CD4-positive, alpha-beta T cell treated with Interleukin-17A for 4 hours (primary cell): ENCODE data around the gene IGSF11.

Source experiments
- DNase-seq: peaks from one replicate; pipeline ENCODE4 v3.0.0-alpha.2; 2020; ENCODE audit warnings: mixed read lengths

IGSF11 gene

DNA sequence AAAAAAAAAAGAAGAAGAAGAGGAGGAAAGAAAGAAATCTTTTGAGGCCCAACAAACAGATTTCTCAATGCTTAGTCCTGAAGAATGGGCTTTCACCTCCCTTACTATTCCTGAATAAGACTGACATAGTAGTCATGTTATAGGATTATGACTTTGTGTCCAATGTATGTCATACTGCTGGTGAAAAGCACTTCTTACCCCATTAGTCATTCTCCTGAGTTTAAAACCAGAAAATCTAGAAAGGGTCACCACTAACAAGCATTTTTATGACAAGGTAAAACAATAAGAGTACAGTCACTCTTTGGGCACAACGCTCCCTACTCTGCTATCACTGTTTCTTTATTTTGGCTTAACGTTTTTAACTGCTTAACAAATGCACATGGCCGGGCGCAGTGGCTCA lies 88.2 kb downstream of the IGSF11 start:
- no peak for DNase-seq

DNA sequence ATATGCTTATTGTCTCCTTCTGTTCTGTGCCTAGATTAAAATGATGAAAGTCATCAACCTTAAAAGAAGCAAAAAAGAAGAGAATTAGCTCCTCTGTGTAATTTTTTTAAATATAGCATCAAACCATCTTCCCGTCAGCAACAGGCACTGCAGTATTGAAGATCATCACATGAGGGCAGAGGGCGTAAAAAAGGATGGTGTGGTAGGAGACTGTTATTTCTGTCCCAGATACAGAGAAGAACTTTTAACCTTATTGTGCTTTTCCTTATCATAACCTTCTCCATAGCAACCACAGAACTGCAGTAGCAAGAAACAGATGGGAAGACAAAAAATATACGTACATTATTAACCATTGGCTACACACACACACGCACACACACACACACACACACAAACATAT lies 88.8 kb downstream of the IGSF11 start:
- DNase-seq, result no peak

DNA sequence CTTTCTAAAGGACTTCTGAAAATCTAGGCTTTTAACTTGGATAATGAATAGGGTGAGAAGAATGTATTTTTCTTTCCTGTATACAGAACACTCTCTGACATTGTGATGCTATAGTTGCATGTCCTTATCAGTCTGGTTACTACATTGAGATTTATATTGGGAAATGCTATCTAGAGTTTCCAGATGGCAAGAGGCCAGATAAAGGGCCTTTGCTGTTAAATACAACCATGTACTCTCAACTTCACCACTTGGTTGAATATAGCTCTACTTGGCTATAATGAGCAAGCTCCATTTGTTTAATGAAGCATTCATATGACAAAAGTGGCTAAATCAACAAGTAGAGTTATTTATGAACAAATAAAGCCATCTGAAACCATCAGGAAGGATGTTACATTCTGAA lies 91.0 kb downstream of the IGSF11 start:
- DNase-seq, result no peak

DNA sequence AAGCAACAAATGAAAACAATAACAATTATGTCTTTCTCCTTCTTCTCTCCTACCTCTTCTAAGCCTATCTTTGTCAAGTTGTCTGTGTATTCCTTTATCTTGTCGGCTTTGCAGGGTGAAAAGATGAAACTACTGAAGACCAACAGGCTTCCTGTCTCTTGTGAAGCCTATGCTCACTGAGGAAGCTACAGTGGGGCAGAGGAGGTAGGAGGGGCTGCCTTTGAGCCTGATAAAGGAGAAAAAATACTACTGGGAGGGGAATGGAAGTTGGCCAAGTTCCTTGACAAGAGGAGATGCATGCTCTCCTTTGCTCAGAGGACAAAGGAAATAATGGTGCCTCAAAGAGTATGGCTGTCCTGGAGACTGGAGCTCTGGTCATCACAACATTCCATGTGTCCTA lies 92.0 kb downstream of the IGSF11 start:
- DNase-seq, result peak; percentile 16

DNA sequence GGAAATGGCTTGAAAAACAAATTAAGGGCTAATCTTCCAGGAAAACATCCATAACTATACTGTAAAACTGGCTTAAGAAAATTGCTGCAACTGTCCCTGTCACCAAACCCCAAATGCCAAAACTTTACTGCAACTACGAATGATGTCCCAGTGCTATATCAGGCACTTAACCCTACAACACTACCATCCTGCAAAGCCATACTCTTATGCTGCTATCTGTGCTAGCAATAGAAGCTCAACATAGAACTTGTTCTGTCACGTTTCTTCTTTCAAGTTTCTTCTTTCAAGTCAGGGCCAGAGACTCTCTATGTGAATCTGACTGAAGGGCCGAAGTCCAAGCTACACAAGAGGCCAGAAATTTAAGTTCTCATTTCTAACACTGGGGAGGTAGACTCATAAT lies 92.5 kb downstream of the IGSF11 start:
- no peak for DNase-seq

DNA sequence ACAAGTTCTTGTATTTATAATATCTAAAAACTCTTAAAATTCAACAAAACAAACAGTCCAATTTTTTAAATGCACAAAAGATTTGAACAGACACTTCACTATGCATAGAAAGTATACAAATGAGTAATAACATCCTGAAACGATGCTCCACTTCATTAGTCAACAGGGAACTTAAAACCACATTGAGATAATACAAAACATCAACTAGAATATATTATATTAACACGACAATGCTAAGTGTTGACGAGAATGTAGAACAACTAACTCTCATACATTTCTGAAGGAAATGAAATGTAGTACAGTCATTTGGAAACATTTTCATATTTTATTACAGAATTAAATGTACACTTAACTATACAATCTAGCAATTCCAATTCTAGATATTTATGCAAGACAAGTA lies 93.4 kb downstream of the IGSF11 start:
- DNase-seq, result no peak

DNA sequence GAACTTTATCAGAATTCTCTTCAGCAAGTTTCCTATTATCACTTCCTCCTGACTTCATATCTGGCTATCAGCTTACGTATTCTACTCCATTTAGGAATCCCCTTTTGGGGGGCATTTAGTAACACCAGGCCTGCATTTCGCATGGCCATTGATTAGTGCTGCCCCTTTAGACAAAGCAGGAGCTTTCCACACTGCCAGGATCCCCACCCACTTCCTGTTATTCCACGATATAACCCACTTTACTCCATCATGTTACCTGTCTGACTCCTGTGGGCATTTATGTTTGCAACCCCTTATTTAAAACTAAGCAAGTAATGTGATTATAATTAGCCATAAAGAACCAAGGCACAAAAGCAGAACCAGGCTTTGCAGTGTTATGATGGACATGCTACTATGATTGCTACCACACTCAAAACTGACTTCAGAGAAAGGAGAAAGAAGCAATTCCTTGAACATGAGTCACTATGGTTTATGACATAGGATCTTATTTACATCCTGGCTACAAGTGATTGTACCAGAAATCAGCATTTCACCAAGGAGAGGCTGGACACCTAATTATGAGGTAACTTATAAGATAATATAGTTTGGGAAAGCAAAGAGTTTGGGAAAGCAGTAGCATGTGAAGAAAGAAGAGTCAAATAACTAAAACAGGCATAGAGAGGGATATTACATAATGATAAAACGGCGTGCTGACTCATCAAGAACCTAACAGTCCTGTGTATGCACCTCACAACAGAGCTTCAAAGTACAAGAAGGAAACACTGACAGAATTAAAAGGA lies 96.3 kb downstream of the IGSF11 start:
- no peak for DNase-seq

DNA sequence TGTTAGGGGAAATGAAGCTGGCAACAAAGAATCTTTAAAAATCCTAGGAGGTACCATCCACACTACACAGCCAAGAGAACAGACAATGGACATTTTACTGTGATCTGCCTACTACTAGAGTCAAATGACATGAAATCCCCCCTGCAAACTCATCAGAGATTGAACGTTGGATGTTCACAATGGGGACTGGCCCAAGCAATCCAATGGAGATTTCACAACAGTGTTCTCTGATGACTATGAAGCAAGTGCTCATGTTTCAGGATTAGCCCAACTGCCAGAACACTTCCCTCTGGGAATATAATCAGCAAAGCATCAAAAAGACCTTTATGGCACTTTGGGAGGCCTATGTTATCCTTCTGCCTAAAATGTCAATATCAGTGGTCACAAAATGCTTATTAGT lies 97.8 kb downstream of the IGSF11 start:
- DNase-seq, result no peak

DNA sequence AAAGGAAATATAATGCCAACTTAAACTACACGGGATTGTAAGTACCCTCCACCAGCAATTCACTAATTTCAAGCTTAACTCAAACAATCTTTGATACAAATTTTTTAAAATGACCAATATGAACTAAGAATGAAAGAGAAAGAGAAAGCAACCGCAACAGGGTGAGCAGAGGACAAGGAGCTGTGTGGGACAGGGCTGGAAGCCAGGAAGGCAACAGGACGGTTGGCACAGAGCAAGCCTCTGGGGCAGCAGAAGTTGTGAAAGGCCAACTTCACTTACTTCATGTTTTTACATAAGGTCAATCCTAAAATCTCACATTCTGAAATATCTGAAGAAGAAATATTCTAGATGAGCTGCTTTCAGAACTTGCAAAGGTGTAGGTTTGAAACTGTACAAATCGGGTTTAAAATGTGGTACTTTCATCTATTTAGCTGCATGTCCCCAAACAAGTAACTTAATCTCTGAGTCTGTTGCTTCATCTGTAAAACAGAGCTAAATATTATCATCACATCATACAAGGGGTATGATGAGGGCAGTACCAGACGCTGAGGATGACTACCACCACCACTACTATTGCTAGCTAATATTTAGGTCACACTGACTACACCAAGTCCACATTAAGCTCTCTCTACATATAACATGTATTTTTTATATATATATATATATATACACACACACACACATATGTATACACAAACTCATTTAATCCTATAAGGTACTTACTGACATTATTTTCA lies 101.7 kb downstream of the IGSF11 start:
- DNase-seq, result no peak

DNA sequence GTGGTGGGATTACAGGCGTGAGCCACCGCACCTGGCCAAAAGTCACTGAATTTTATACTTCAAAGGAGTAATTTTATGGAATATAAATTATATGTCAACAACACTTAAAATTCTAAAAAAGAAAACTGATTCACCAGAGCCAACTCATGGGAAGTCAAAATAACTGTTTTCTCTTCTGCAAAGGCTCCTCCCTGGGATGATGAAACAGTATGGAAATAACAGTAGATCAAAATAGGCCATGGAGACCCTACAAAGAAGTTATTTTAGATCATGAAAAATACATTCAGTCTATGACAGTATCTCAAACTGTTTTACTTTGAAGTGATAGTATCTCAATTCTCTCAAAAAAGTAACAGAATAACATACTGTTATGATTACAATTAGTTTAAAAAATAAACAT lies 102.7 kb downstream of the IGSF11 start:
- DNase-seq, result no peak

DNA sequence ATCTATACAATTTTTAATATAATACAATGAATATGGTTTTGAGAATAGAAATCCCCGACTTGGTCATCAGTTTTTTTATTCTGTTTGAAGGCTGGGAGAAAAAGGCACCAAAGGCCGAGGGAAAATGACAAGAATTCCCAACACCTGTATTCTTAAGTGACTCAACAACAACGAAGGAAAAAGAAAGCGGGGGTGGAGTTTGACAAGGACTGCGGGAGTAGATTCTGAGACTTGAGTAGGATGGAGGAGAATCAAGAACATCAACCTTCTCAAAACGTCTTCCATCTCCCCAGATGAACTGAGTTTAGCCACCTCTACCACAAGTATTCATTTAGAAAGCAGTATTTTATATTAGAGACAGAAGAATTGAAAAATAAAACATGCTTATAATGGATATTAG lies 107.2 kb downstream of the IGSF11 start:
- DNase-seq, result no peak

DNA sequence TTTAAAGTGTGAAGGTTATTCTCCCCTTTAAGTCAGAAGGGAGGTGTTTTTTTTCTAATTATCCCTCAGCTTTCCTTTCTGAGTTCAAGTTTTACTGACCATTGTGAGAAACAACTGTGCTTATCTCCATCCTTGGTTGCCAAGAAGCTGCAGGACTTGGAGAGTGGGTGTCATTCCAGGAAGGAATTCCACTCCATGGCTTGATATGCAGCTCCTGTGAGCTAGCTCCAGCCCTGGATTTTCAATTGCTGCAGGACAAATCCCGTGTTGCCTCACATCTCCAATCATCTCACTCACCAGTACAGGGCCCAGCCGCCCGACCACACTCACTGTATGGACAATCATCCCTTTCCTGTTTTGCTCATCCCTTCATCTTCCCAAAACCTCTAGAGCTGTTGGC lies 122.5 kb downstream of the IGSF11 start:
- DNase-seq, result no peak

DNA sequence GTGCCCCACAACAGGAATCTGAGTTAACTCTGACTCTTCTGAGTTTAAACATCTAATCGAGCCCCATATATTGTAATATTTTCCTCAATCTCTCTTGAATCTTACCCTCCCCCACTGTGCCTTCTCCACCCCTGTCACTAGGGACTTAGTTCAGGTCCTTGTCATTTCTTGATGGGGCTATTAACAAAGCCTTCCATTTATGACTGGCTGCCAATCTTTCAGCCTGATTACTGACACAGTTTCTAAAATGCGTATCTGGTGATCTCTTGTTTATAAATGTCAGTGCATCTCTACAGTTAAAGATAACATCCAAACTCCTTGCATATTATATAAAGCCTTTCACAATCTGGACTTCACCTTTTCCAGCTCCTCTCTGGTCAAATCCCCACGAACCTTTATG lies 124.3 kb downstream of the IGSF11 start:
- no peak for DNase-seq

DNA sequence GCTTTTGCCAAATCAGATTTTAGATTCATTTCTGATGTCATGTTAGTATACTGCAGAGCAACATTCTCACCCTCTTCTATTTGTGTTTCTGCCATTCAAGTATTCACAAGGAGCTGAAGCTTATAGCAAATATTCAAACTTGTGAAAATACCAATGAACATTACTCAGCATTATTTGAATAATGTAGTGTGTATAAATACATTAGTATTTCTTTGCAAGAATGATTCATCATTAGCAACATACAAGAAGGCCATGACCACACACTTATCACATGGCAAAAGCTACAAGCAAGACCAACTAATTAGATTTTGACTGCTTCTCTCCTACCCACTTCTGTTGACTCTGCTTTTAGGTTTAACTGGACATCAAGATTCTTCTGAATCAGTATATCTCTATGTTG lies 124.9 kb downstream of the IGSF11 start:
- DNase-seq, result no peak

DNA sequence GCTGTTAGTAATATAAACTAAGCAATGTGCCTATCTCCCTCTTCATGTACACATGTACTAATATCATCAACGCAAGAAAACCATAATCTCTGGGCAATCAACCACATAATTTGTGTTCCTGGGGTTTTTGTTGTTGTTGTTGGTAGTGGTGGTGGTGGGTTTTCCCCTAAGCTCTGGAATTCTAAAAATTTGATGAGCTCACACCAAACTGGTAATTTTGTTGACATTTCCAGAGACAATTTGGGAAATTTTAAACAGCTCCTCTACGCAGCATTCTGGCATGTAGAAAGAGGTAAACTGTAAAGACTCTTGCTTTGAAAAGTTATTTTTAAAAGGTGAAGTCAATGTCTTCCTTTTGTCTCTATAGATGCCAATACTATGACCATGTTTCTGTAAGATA lies 126.7 kb downstream of the IGSF11 start:
- DNase-seq, result no peak

DNA sequence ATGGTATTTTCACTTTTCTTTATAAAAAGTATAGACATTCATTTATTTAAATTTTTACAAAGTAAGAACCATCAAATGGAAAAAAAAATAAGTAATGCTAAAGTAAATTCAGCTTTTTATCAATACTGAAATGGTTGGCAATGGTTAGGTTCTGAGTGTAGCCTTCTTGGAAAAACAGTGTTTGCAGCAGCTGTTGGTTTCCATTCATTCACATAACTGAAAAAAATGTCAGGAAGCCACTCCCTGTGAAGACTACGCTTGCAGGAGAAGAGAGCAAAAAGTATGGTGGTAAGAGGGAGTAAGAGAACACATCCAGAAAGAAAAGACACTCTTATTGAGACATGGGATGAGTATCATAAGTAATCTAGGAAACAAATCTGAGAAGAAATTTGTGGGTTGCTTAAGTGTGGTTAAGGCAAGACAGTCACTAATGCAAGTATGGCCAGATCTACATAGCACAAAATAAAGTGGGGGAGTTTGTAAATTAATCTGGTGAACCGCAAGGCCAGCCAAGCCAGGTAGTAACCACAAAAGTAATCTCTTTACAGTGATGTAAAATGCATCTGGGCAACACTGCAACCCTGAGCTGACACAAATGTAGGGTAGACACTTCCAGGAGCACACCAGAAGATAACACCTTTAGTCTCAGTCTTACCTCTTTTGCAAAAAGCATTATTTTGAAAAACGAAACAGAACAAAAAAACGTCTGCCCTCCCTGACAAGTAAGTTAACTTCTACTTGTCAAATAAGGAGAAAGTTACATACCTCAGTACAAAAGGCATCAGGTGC lies 133.7 kb downstream of the IGSF11 start:
- no peak for DNase-seq

DNA sequence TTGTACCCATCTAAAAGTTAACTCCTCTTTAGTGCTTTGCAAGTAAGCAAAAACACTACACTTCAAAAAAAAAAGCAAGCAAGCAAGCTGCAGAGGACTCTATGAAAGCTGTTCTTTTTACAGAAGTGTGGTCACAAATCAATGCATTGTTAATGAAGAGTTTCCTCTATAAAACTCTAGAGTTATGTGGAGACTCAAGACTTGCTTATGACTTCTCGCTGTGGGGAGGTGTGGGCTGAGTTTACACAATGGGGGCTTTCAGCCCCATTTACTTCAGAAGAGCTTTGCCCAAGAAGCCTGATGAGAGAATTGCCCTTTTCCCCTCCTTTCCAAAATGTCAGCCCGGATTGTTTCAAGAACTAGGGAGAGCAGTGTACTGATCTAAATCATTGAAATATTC lies 144.4 kb downstream of the IGSF11 start:
- no peak for DNase-seq

DNA sequence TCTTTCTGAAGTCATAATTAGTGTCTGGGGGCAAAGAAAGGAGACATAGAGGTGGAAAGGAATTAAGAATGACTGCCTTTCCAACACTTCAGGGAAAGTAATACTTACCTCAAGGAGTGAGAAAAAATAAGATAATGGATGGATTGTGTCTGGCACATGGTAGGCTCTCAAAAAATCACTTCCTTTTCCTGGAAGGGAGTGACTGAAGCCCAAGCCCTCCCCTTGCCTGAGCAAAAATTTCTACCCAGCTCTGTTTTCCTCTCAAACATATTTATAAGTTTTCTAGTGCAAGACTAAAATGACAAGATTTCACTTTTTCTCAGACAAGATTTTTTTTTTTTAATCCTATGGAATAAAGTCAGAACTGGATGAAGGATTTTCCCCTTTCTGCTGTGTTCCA lies 145.0 kb downstream of the IGSF11 start:
- DNase-seq, result no peak

DNA sequence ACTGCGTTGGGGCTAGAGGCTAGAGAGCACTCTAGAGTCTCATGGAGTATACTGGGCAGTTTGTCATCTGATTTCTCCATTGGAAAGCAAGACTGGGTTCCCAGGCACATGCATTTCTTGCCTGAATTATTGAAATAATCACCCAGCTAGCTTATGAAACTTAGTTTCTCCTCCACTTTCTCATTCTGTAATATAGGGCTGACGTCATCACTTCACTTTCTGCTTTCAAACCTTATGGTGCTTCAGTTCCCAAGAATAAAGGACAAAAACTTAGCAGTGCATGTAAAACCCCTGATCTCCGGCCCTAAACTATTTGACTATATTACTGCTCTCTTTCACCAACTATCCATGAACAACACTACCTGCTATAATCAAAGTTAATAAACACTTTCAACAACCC lies 147.9 kb downstream of the IGSF11 start:
- no peak for DNase-seq

DNA sequence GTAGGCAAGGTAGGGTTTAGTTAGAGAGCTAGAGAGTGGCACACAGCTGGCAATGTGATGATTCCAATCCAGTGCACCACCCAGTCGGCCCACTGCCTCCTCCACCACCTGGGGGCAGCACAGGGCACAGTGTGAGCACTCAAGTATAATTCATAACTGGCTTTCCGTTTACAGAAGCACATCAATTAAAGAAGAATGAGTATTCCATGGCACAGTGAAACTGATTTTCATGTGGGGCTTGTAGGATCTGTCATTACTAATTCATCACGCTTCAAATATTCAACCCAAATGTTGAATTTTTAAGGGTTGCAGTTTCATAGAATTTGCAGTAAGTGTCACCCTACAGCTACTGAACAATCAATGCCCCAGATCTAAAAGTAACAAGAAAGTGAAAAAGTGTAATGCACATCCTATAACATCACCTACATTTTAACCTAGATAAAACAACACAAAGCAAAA lies 149.9 kb downstream of the IGSF11 start:
- DNase-seq, result peak; percentile 87

DNA sequence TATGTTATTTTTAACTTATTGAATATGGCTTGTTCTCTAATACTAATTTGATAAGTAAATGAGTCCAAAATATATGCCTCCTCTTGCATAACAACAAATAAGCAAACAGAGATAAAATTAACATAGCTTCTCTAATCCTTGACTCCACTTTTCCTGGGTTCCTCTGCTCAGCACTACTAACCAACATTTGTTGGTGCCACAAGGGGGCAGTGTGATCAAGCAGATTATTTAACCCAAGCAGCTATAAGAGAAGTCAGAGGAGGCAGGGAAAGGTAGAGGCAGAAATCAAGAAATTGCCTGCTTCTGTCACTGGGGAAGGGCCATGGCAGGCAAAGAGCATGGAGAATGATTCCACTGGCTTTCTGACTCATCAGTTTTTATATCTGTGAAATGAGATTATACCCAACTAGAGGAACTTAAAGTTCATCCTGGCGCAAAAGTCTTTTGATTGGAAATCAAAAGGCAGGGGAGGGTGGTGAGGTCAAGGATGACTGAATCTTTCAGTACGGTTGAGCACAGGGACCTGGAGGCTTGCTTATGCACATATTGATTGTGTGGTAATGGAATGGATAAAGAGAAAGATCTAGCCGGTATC lies 152.2 kb downstream of the IGSF11 start:
- peak; percentile 81 for DNase-seq

DNA sequence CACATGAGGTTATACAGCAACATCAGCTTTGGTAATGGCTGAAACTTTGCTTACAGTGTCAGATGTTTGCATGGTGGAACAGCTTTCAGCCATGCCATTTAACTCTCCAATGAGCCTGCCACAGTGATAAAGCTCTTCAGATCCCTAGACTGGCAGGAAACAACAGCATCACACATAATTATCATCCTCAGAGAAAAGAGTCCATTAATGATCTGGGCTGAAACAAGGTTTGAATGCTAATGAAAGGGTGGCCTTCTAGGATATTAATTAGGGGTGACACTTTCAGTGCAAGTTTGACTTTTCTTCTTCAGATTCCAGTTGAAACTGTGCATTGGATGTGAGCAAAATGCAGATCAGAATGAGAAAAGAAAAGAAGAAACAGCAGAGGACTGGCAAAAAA lies 166.6 kb downstream of the IGSF11 start:
- no peak for DNase-seq

DNA sequence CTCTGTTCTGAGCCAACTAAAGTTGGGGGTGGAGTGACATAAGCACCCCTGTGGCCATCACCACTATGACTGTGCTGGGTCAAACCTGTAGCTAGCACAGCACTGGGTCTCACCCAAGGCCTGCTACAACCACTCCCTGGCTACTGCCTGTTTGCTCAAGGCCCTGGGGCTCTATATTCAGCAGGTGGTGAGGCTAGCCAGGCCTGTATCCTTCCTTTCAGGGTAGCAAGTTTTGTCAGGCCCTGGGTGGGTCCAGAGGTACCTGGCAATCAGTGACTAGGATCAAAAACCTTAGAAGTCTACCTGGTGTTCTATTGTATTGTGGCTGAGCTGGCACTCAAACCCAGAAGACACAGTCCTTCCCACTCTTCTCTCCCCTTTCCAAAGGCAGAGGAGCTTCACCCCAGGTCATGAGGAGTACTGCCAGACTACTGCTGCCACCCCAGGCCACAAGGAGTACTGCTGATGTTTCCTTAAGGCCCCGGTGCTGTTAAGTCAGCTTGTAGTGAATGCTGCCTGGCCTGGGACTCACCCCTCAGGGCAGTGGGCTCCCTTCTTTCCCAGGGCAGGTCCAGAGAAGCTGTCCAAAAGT lies 170.8 kb downstream of the IGSF11 start:
- DNase-seq, result no peak
